Erythroblast (primary cell): ENCODE measurements around the gene AHRR.

Source experiments
- GATA1 ChIP-seq: IDR thresholded peaks from 2 replicates; pipeline ENCODE4 v1.6.1; 2011; ENCODE audit warnings: low read depth, mild to moderate bottlenecking, control low read depth, low read length, moderate library complexity
- POLR2A ChIP-seq: IDR thresholded peaks from 2 replicates; pipeline ENCODE4 v1.6.1; 2011; ENCODE audit warnings: mild to moderate bottlenecking, low read length

GRCh38 chr5:469752-470483, 148.4 kb downstream of the AHRR start:
- TF ChIP-seq POLR2A (no peak), GATA1 (no peak)
